Body of pancreas (tissue), 4 donors: ENCODE data around the gene TMEM212.

Source experiments
- CTCF ChIP-seq, 7 experiments: fragments of 450-650 bp in 4 of 7; fragments of 200-600 bp in 3 of 7; sonication (generic) in 3 of 7; IDR thresholded peaks; one replicate each; pipeline ENCODE4 v1.5.1; 2016 to 2019; ENCODE audit warnings: antibody characterized with exemption in 7 of 7
- POLR2A ChIP-seq, 3 donors: fragments of 450-650 bp; IDR thresholded peaks; one replicate each; pipeline ENCODE4 v1.6.1; 2016; ENCODE audit warnings: antibody characterized with exemption in 3 of 3, mild to moderate bottlenecking in 2 of 3

GRCh38 chr3:171821778-171822358, 21.3 kb upstream of the TMEM212 start:
- TF ChIP-seq CTCF (IDR thresholded peaks at IDR 0.05) = no peak
- no peak for TF ChIP-seq POLR2A (IDR thresholded peaks at IDR 0.05)
